ENCODE results near the gene AUH. TPM values are rescaled to one million over a fixed set of nuclear protein-coding genes. Genes with fewer than 3 reads are reported as not detected.
A peak's percentile ranks its signal among the peaks of the same experiment; 100 is the strongest.
"Not testable (repeated sequence)": the region's sequence is repeated elsewhere in the genome, so short reads cannot be mapped to it uniquely, and the experiment has no call there.

Gene AUH
- total and polyA plus RNA-seq, 2 donors (not counting 1 experiment from before 2014, with no cell fraction given) = 11.3 to 55.5 TPM

DNA sequence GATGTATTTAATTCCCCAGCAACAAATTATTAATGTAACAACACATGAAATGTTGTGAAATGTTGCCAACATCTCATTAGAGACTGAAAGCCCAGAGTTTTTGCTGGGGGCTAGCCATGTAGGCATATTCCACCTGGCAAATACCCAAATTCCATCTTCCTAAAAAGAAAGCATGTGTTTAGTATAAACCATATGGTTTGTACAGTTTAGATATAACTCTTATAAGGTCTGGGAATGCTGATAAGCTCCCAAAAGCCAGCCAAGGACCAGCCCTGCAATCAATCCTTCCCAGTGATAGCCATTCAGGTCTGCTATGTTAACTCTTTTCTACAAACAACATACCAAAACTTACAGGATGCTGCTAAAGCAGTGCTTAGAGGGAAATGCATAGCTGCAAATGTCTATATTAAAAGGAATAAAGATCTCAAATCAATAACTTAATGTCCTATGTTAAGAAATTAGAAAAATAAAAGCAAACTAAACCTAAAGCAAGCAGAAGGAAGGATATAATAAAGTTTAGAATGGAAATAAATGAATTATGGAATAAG is 158.9 kb downstream of the AUH start:
- Histone ChIP-seq H3K27me3 (ENCODE audit: control insufficient read depth, insufficient read depth, low read length) (no peaks in the 10 kb centered on the region), H3K79me2 (ENCODE audit: control insufficient read depth, insufficient read depth, low read length) (no peaks in the 10 kb centered on the region), H4K20me1 (ENCODE audit: control insufficient read depth, extremely low read depth, insufficient read depth, low read length) (no peaks in the 10 kb centered on the region), H2AFZ (ENCODE audit: low read length) (no peak overlapping the region), H3K4me1 (ENCODE audit: control insufficient read depth, extremely low read depth, insufficient read depth, low read length) (peaks cover 2% of the 10 kb centered on the region), H3K4me3 (replicated peaks in 1 of 4; ENCODE audit: control extremely low read depth in 1 of 4, insufficient read depth in 1 of 4, low read depth in 3 of 4, low read length in 4 of 4) (no peak overlapping the region), H3K36me3 (ENCODE audit: control insufficient read depth, insufficient read depth, low read length) (no peaks in the 10 kb centered on the region), H3K4me2 (ENCODE audit: extremely low read depth, insufficient read depth, low read length) (no peak overlapping the region), H3K9me3 (ENCODE audit: control insufficient read depth, insufficient read depth, low read depth, low read length) (no peaks in the 10 kb centered on the region), H3K9ac (ENCODE audit: insufficient read depth, low read length) (no peak overlapping the region), H3K27ac (ENCODE audit: insufficient read depth, low read length) (no peak overlapping the region)
- no peak for TF ChIP-seq EZH2 (IDR thresholded peaks at IDR 0.05; ENCODE audit: low read length, missing control alignments)
- TF ChIP-seq, protein P1, sequence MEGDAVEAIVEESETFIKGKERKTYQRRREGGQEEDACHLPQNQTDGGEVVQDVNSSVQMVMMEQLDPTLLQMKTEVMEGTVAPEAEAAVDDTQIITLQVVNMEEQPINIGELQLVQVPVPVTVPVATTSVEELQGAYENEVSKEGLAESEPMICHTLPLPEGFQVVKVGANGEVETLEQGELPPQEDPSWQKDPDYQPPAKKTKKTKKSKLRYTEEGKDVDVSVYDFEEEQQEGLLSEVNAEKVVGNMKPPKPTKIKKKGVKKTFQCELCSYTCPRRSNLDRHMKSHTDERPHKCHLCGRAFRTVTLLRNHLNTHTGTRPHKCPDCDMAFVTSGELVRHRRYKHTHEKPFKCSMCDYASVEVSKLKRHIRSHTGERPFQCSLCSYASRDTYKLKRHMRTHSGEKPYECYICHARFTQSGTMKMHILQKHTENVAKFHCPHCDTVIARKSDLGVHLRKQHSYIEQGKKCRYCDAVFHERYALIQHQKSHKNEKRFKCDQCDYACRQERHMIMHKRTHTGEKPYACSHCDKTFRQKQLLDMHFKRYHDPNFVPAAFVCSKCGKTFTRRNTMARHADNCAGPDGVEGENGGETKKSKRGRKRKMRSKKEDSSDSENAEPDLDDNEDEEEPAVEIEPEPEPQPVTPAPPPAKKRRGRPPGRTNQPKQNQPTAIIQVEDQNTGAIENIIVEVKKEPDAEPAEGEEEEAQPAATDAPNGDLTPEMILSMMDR (conservative IDR thresholded peaks at IDR 0.05 in 1 of 2, IDR thresholded peaks at IDR 0.05 in 1 of 2; ENCODE audit: low read depth in 1 of 2, low read length in 2 of 2) = no peak
- DNase-seq (ENCODE audit: low read depth in 2 of 2) = no peak

DNA sequence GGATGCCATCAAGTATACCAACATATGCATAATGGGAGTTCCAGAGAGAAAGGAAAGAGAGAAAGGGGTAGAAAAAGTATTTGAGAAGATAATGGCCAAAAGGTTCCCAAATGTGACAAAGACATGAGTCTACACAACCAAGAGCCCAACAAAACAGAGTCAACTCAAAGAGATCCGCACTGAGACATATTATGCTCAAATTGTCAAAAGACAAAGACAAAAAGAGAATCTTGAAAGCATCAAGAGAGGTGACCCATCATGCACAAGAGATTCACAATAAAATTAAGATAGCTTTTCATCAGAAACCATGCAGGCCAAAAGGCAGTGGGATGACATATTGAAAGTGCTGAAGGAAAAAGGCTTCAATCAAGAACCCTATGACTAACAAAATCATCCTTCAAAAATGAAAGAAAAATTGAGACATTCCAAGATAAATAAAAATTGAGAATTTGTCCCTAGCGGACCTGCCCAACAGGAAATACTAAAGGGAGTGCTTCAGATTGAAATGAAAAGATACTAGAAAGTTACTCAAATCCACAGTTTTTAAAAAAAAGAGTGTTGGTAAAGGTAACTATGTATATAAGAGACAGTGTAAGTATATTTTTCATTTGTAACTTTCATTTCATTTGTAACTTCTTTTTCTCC is 160.9 kb downstream of the AUH start:
- Histone ChIP-seq H3K9me3 (ENCODE audit: control insufficient read depth, insufficient read depth, low read depth, low read length) (no peaks in the 10 kb centered on the region), H3K27me3 (ENCODE audit: control insufficient read depth, insufficient read depth, low read length) (no peaks in the 10 kb centered on the region), H3K27ac (ENCODE audit: insufficient read depth, low read length) (no peak overlapping the region), H3K4me2 (ENCODE audit: extremely low read depth, insufficient read depth, low read length) (no peak overlapping the region), H3K36me3 (ENCODE audit: control insufficient read depth, insufficient read depth, low read length) (no peaks in the 10 kb centered on the region), H2AFZ (ENCODE audit: low read length) (no peak overlapping the region), H3K9ac (ENCODE audit: insufficient read depth, low read length) (no peak overlapping the region), H3K79me2 (ENCODE audit: control insufficient read depth, insufficient read depth, low read length) (no peaks in the 10 kb centered on the region), H4K20me1 (ENCODE audit: control insufficient read depth, extremely low read depth, insufficient read depth, low read length) (no peaks in the 10 kb centered on the region), H3K4me1 (ENCODE audit: control insufficient read depth, extremely low read depth, insufficient read depth, low read length) (peaks cover 9% of the 10 kb centered on the region), H3K4me3 (replicated peaks in 1 of 4; ENCODE audit: control extremely low read depth in 1 of 4, insufficient read depth in 1 of 4, low read depth in 3 of 4, low read length in 4 of 4) (no peak overlapping the region)
- TF ChIP-seq EZH2 (IDR thresholded peaks at IDR 0.05; ENCODE audit: low read length, missing control alignments) = no peak
- TF ChIP-seq, protein P1 (conservative IDR thresholded peaks at IDR 0.05 in 1 of 2, IDR thresholded peaks at IDR 0.05 in 1 of 2; ENCODE audit: low read depth in 1 of 2, low read length in 2 of 2) = no peak
- no peak for DNase-seq (ENCODE audit: low read depth in 2 of 2)

DNA sequence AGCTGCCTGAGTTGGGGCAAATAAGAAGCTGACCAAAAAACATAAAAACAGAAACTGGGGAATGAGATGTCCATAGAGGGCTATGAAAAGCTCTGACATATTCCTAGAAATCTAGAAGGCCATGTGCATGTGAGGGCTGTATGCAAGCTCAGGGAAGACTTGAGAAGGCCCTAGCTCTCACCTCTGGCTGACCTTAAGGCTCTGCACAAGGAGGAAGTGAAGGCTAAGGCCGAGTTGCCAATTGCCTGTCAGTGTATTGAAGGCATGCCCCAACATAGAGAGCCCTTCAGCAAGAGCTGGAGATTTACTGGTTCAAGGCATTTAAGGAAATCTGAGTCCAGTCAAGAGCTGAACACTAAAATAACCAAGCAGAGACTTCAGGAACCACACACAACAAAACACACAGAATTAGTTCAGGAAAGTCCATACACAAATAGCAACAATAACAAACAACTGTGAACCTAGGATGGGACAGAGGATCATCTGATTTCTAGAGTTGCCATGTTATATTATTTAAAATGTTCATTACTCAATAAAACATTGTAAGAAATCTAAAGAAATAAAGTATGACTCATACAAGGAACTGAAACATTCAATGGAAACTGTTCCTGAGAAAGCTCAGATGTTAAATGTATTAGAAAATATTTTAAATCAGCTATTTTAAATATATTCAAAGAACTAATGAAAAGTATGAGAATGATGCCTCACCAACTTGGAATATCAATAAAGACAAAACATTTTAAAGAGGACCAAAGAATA is 161.8 kb downstream of the AUH start:
- Histone ChIP-seq H3K27ac (ENCODE audit: insufficient read depth, low read length) (no peak overlapping the region), H3K4me1 (ENCODE audit: control insufficient read depth, extremely low read depth, insufficient read depth, low read length) (peaks cover 11% of the 10 kb centered on the region), H3K9ac (ENCODE audit: insufficient read depth, low read length) (no peak overlapping the region), H3K79me2 (ENCODE audit: control insufficient read depth, insufficient read depth, low read length) (no peaks in the 10 kb centered on the region), H3K9me3 (ENCODE audit: control insufficient read depth, insufficient read depth, low read depth, low read length) (no peaks in the 10 kb centered on the region), H3K4me3 (replicated peaks in 1 of 4; ENCODE audit: control extremely low read depth in 1 of 4, insufficient read depth in 1 of 4, low read depth in 3 of 4, low read length in 4 of 4) (no peak overlapping the region), H2AFZ (ENCODE audit: low read length) (no peak overlapping the region), H4K20me1 (ENCODE audit: control insufficient read depth, extremely low read depth, insufficient read depth, low read length) (no peaks in the 10 kb centered on the region), H3K36me3 (ENCODE audit: control insufficient read depth, insufficient read depth, low read length) (no peaks in the 10 kb centered on the region), H3K27me3 (ENCODE audit: control insufficient read depth, insufficient read depth, low read length) (no peaks in the 10 kb centered on the region), H3K4me2 (ENCODE audit: extremely low read depth, insufficient read depth, low read length) (no peak overlapping the region)
- TF ChIP-seq EZH2 (IDR thresholded peaks at IDR 0.05; ENCODE audit: low read length, missing control alignments) = no peak
- TF ChIP-seq, protein P1 (conservative IDR thresholded peaks at IDR 0.05 in 1 of 2, IDR thresholded peaks at IDR 0.05 in 1 of 2; ENCODE audit: low read depth in 1 of 2, low read length in 2 of 2) = no peak
- peak in 1 of 2 donors; percentile 49 for DNase-seq (ENCODE audit: low read depth in 2 of 2)

DNA sequence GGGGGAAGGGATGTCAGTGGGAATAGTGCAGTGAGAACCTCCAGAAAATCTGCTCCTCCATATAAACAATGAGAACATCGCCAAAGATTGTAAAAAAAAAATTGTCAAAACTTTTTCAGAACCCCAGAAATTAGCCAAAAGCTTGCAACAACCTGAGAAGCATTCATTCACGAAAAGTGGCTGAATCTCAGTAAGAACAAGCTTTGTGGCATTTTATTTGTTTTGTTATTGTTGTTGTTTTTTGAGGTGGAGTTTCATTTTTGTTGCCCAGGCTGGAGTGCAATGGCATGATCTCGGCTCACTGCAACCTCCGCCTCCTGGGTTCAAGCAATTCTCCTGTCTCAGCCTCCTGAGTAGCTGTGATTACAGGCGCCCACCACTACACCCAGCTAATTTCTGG is 162.8 kb downstream of the AUH start:
- not testable (repeated sequence) for H3K4me3 ChIP-seq (replicated peaks in 1 of 4; ENCODE audit: control extremely low read depth in 1 of 4, insufficient read depth in 1 of 4, low read depth in 3 of 4, low read length in 4 of 4); DNase-seq (ENCODE audit: low read depth in 2 of 2); H3K79me2 ChIP-seq (ENCODE audit: control insufficient read depth, insufficient read depth, low read length); H4K20me1 ChIP-seq (ENCODE audit: control insufficient read depth, extremely low read depth, insufficient read depth, low read length); H3K36me3 ChIP-seq (ENCODE audit: control insufficient read depth, insufficient read depth, low read length); H3K4me2 ChIP-seq (ENCODE audit: extremely low read depth, insufficient read depth, low read length); H3K27ac ChIP-seq (ENCODE audit: insufficient read depth, low read length); H3K9me3 ChIP-seq (ENCODE audit: control insufficient read depth, insufficient read depth, low read depth, low read length); H3K27me3 ChIP-seq (ENCODE audit: control insufficient read depth, insufficient read depth, low read length); H2AFZ ChIP-seq (ENCODE audit: low read length); H3K9ac ChIP-seq (ENCODE audit: insufficient read depth, low read length)
- peaks cover 13% of the 10 kb centered on the region for H3K4me1 ChIP-seq (ENCODE audit: control insufficient read depth, extremely low read depth, insufficient read depth, low read length)

All from fibroblast of lung (primary cell).